Neural cell (in vitro differentiated cells): ENCODE measurements around the gene CD47.

Experiments used
- CTCF ChIP-seq: fragments of 450-650 bp; IDR thresholded peaks from 2 replicates; pipeline ENCODE4 v1.5.1; 2014; ENCODE audit warnings: antibody characterized with exemption, mild to moderate bottlenecking, moderate library complexity; ENCODE audit not compliant: poor library complexity, severe bottlenecking
- EP300 ChIP-seq: fragments of 450-650 bp; conservative IDR thresholded peaks from 2 replicates; pipeline ENCODE4 v1.6.1; 2014; ENCODE audit warnings: antibody characterized with exemption, mild to moderate bottlenecking, moderate library complexity; ENCODE audit not compliant: poor library complexity, severe bottlenecking
- MXI1 ChIP-seq: fragments of 450-650 bp; conservative IDR thresholded peaks from 2 replicates; pipeline ENCODE4 v1.6.1; 2014; ENCODE audit warnings: antibody characterized with exemption, mild to moderate bottlenecking; ENCODE audit not compliant: poor library complexity, severe bottlenecking
- POLR2AphosphoS5 ChIP-seq: IDR thresholded peaks from 2 replicates; pipeline ENCODE4 v1.6.1; 2012
- RAD21 ChIP-seq: fragments of 450-650 bp; conservative IDR thresholded peaks from 2 replicates; pipeline ENCODE4 v1.6.1; 2014; ENCODE audit warnings: antibody characterized with exemption, mild to moderate bottlenecking, moderate library complexity
- REST ChIP-seq: IDR thresholded peaks from 2 replicates; pipeline ENCODE4 v1.6.1; 2012; ENCODE audit warnings: borderline replicate concordance
- SMC3 ChIP-seq: fragments of 450-650 bp; conservative IDR thresholded peaks from 2 replicates; pipeline ENCODE4 v1.6.1; 2014; ENCODE audit warnings: antibody characterized with exemption, mild to moderate bottlenecking, moderate library complexity; ENCODE audit not compliant: poor library complexity
- TAF1 ChIP-seq: IDR thresholded peaks from 2 replicates; pipeline ENCODE4 v1.6.1; 2012; ENCODE audit warnings: low read depth

- TF ChIP-seq CTCF (no peak), RAD21 (no peak), REST (no peak), TAF1 (no peak), POLR2AphosphoS5 (no peak), MXI1 (no peak), EP300 (no peak), SMC3 (no peak)
These were observed 84.6 kb downstream of the CD47 start for GRCh38 chr3:108006077-108006771.
